ENCODE data around the gene KIRREL1. TPM values are rescaled to one million over a fixed set of nuclear protein-coding genes. Genes with fewer than 3 reads are reported as not detected.

KIRREL1 gene
- polyA plus RNA-seq, 1 donor from 2014 or later, result 12.9 TPM

DNA sequence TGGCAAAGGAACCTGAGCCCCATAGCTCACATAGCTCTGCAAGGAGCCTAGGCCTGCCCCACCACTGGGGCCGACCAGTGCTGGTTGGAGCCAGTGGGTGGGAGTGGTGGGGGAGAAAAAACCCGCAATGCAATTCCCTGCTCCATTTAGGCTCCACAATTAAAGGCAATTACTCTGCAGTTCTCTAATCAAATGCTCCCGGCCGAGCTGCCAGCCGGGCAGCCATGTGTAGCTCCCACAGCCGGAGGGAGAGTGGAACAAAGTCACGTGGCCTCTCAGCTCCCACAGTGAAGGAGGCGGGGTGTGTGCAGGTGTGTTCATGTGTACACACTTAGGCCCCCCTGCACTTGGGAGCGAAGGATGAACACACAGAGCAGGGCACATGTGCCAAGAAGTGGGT lies 81.6 kb downstream of the KIRREL1 start:
- TF ChIP-seq TAF1 (IDR thresholded peaks at IDR 0.05; ENCODE audit: low read depth) (no peak), RAD21 (conservative IDR thresholded peaks at IDR 0.05) (no peak), MXI1 (conservative IDR thresholded peaks at IDR 0.05; ENCODE audit: poor library complexity, severe bottlenecking) (no peak)
- TF ChIP-seq, protein P1, sequence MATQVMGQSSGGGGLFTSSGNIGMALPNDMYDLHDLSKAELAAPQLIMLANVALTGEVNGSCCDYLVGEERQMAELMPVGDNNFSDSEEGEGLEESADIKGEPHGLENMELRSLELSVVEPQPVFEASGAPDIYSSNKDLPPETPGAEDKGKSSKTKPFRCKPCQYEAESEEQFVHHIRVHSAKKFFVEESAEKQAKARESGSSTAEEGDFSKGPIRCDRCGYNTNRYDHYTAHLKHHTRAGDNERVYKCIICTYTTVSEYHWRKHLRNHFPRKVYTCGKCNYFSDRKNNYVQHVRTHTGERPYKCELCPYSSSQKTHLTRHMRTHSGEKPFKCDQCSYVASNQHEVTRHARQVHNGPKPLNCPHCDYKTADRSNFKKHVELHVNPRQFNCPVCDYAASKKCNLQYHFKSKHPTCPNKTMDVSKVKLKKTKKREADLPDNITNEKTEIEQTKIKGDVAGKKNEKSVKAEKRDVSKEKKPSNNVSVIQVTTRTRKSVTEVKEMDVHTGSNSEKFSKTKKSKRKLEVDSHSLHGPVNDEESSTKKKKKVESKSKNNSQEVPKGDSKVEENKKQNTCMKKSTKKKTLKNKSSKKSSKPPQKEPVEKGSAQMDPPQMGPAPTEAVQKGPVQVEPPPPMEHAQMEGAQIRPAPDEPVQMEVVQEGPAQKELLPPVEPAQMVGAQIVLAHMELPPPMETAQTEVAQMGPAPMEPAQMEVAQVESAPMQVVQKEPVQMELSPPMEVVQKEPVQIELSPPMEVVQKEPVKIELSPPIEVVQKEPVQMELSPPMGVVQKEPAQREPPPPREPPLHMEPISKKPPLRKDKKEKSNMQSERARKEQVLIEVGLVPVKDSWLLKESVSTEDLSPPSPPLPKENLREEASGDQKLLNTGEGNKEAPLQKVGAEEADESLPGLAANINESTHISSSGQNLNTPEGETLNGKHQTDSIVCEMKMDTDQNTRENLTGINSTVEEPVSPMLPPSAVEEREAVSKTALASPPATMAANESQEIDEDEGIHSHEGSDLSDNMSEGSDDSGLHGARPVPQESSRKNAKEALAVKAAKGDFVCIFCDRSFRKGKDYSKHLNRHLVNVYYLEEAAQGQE (IDR thresholded peaks at IDR 0.05; ENCODE audit: borderline replicate concordance), result no peak
- H3K9me3 ChIP-seq (ENCODE audit: low read length), result no peaks in the 10 kb centered on the region
- no peaks in the 10 kb centered on the region for H3K79me2 ChIP-seq (replicated peaks; ENCODE audit: insufficient read depth, low read length)
- H3K9ac ChIP-seq (ENCODE audit: low read length), result no peak overlapping the region
- H3K4me3 ChIP-seq (ENCODE audit: low read length), result no peak overlapping the region
- no peak overlapping the region for H3K4me2 ChIP-seq (ENCODE audit: low read length)
- no peaks in the 10 kb centered on the region for H3F3A ChIP-seq (ENCODE audit: insufficient read depth, low read length, poor library complexity, severe bottlenecking)
- no peak overlapping the region for H3K27ac ChIP-seq (ENCODE audit: low read length)
- H3K36me3 ChIP-seq (ENCODE audit: insufficient read depth, low read length), result no peaks in the 10 kb centered on the region
- H3K27me3 ChIP-seq (ENCODE audit: insufficient read depth, low read depth, low read length), result no peaks in the 10 kb centered on the region
- H2AFZ ChIP-seq (ENCODE audit: low read depth, low read length), result no peak overlapping the region
- H4K20me1 ChIP-seq (ENCODE audit: insufficient read depth), result no peaks in the 10 kb centered on the region
- H3K9me2 ChIP-seq (ENCODE audit: insufficient read depth, low read length), result no peaks in the 10 kb centered on the region

DNA sequence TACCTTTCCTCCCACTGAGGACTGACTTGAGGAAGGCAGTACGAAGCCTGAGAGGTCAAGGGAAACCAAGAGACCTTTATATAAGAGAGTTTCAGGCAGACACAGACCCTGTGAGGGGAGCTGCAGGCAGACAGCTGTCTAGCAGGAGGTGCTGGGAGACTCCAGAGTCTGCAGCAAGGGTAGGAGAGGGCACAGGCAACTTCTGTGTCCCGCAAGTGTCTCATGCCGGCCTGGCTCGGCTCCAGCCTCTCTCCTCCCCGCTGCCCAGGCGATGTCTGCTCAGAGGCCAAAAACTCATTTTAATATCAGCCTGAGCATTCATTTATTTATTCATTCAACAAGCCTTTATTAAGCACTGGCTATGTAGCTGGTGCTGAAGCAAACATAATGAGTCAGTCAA lies 83.0 kb downstream of the KIRREL1 start:
- Histone ChIP-seq H4K20me1 (ENCODE audit: insufficient read depth) (no peaks in the 10 kb centered on the region), H3K79me2 (replicated peaks; ENCODE audit: insufficient read depth, low read length) (no peaks in the 10 kb centered on the region)

DNA sequence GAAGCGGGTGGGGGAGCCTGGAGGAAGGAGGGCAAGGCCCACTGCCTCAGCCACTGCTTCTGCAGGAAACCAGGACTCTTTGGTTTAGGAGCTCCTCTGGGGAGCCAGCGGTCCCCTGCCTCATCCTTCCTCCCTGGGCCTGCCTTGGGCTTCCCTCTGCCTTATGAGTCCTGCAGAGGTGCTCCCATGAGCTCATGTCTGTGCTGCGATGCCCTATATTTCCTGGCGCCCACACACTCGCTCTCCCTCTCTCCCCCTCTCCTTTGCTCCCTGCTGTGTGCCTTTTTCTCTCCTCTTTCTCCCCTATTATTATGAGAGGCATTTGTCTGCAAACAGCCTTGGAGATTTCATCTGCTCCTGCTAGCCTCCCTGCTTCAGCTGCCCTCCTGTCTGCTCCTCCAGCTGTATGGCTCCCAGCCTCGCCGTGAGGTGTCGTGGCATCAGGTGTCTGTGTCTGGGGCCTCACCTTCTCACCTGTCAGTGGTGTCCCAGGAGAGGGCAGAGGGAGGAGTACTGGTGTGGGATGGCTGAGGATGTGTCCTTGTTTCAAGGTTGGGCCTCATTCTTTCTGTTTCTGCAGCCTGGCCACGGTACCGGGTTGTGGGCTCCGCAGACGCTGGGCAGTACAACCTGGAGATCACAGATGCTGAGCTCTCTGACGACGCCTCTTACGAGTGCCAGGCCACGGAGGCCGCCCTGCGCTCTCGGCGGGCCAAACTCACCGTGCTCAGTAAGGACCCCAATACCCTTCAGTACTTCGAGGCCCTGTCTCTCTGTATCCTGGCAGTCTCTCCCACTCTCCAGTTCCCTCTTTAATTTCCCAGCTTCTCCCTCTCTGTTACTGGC lies 84.2 kb downstream of the KIRREL1 start:
- no peaks in the 10 kb centered on the region for H3K36me3 ChIP-seq (ENCODE audit: insufficient read depth, low read length)
- no peaks in the 10 kb centered on the region for H3K79me2 ChIP-seq (replicated peaks; ENCODE audit: insufficient read depth, low read length)
- H3K27ac ChIP-seq (ENCODE audit: low read length), result peak overlapping the region; percentile 17
- no peaks in the 10 kb centered on the region for H3K27me3 ChIP-seq (ENCODE audit: insufficient read depth, low read depth, low read length)
- H3K4me3 ChIP-seq (ENCODE audit: low read length), result no peak overlapping the region
- H3K4me2 ChIP-seq (ENCODE audit: low read length), result no peak overlapping the region
- no peaks in the 10 kb centered on the region for H3K9me2 ChIP-seq (ENCODE audit: insufficient read depth, low read length)
- no peaks in the 10 kb centered on the region for H3F3A ChIP-seq (ENCODE audit: insufficient read depth, low read length, poor library complexity, severe bottlenecking)
- H3K9me3 ChIP-seq (ENCODE audit: low read length), result no peaks in the 10 kb centered on the region
- no peak overlapping the region for H2AFZ ChIP-seq (ENCODE audit: low read depth, low read length)
- TF ChIP-seq RAD21 (conservative IDR thresholded peaks at IDR 0.05) (no peak), POLR2AphosphoS5 (IDR thresholded peaks at IDR 0.05) (peak; percentile 24)
- H3K9ac ChIP-seq (ENCODE audit: low read length), result peak overlapping the region; percentile 22
- H4K20me1 ChIP-seq (ENCODE audit: insufficient read depth), result no peaks in the 10 kb centered on the region

More for the DNA sequence above, 83.0 kb downstream of the KIRREL1 start:
- Histone ChIP-seq H3K4me3 (ENCODE audit: low read length) (no peak overlapping the region), H3K9me3 (ENCODE audit: low read length) (no peaks in the 10 kb centered on the region), H3K27ac (ENCODE audit: low read length) (no peak overlapping the region), H2AFZ (ENCODE audit: low read depth, low read length) (no peak overlapping the region), H3K4me2 (ENCODE audit: low read length) (no peak overlapping the region), H3F3A (ENCODE audit: insufficient read depth, low read length, poor library complexity, severe bottlenecking) (no peaks in the 10 kb centered on the region), H3K9ac (ENCODE audit: low read length) (no peak overlapping the region), H3K27me3 (ENCODE audit: insufficient read depth, low read depth, low read length) (no peaks in the 10 kb centered on the region), H3K36me3 (ENCODE audit: insufficient read depth, low read length) (no peaks in the 10 kb centered on the region), H3K9me2 (ENCODE audit: insufficient read depth, low read length) (no peaks in the 10 kb centered on the region)
- TF ChIP-seq RAD21 (conservative IDR thresholded peaks at IDR 0.05), result no peak
- TF ChIP-seq EP300 (conservative IDR thresholded peaks at IDR 0.05; ENCODE audit: poor library complexity, severe bottlenecking), result no peak
- TF ChIP-seq SMC3 (conservative IDR thresholded peaks at IDR 0.05; ENCODE audit: poor library complexity), result no peak
- TF ChIP-seq MXI1 (conservative IDR thresholded peaks at IDR 0.05; ENCODE audit: poor library complexity, severe bottlenecking), result no peak
- TF ChIP-seq EZH2 (IDR thresholded peaks at IDR 0.05; ENCODE audit: borderline replicate concordance, insufficient read depth, low read length, poor library complexity, severe bottlenecking), result no peak
- no peak for TF ChIP-seq TAF1 (IDR thresholded peaks at IDR 0.05; ENCODE audit: low read depth)

All from neural cell (in vitro differentiated cells).